CD14-positive monocyte (primary cell): ENCODE data around the gene ATP6V1G1. TPM values are rescaled to one million over a fixed set of nuclear protein-coding genes. Genes with fewer than 3 reads are reported as not detected.

Experiments used
- DNase-seq, 3 donors: peaks; one replicate each; pipeline ENCODE4 v3.0.0-alpha.2; 2011 to 2022
- H2AFZ ChIP-seq: 2 replicates; pipeline ENCODE4 v1.6.0; 2012; ENCODE audit warnings: mild to moderate bottlenecking, low read depth, low read length, inconsistent platforms; ENCODE audit not compliant: insufficient read depth, poor library complexity, severe bottlenecking
- H3K27ac ChIP-seq, 2 donors: 1 replicate in 1 of 2; 2 replicates in 1 of 2; pipeline ENCODE4 v1.5.1; 2012 to 2013; ENCODE audit warnings: low read length in 2 of 2, control low read depth in 1 of 2, inconsistent platforms in 1 of 2, low read depth in 1 of 2, mild to moderate bottlenecking in 1 of 2
- H3K27me3 ChIP-seq, 2 donors: one replicate each; pipeline versions ENCODE4 v1.6.0 to v1.6.1; 2011 to 2013; ENCODE audit warnings: low read length in 2 of 2; ENCODE audit not compliant: control insufficient read depth in 2 of 2, insufficient read depth in 2 of 2
- H3K36me3 ChIP-seq, 2 donors: replicated peaks in 1 of 2; 1 replicate in 1 of 2; 2 replicates in 1 of 2; pipeline versions ENCODE4 v1.5.1 to v1.6.1; 2012 to 2013; ENCODE audit warnings: low read length in 2 of 2, control low read depth in 1 of 2, inconsistent platforms in 1 of 2, mild to moderate bottlenecking in 1 of 2; ENCODE audit not compliant: insufficient read depth in 2 of 2, control insufficient read depth in 1 of 2
- H3K4me1 ChIP-seq, 2 donors: 1 replicate in 1 of 2; 2 replicates in 1 of 2; pipeline versions ENCODE4 v1.5.1 to v1.6.1; 2012 to 2013; ENCODE audit warnings: low read length in 2 of 2, control low read depth in 1 of 2, inconsistent platforms in 1 of 2, mild to moderate bottlenecking in 1 of 2, moderate library complexity in 1 of 2; ENCODE audit not compliant: insufficient read depth in 2 of 2, control insufficient read depth in 1 of 2
- H3K4me2 ChIP-seq: replicated peaks from 2 replicates; pipeline ENCODE3; 2012; ENCODE audit warnings: low read length, moderate library complexity, mild to moderate bottlenecking; ENCODE audit not compliant: poor library complexity, severe bottlenecking; ENCODE audit errors: extremely low read depth
- H3K4me3 ChIP-seq, 3 experiments: fragments of 200-600 bp in 1 of 3; sonication (generic) in 1 of 3; replicated peaks in 1 of 3; 1 replicate in 2 of 3; 2 replicates in 1 of 3; pipeline ENCODE4 v1.5.1; 2011 to 2013; ENCODE audit warnings: low read length in 3 of 3, mild to moderate bottlenecking in 3 of 3, control low read depth in 2 of 3, low read depth in 2 of 3, inconsistent platforms in 1 of 3, moderate library complexity in 1 of 3
- H3K79me2 ChIP-seq: 2 replicates; pipeline ENCODE4 v1.6.0; 2012; ENCODE audit warnings: mild to moderate bottlenecking, control low read depth, inconsistent platforms, low read length, moderate library complexity; ENCODE audit not compliant: insufficient read depth
- H3K9ac ChIP-seq: 2 replicates; pipeline ENCODE4 v1.6.0; 2017; ENCODE audit warnings: low read length, mild to moderate bottlenecking; ENCODE audit not compliant: insufficient read depth, poor library complexity, severe bottlenecking
- H3K9me3 ChIP-seq, 2 donors: replicated peaks in 1 of 2; 1 replicate in 1 of 2; 2 replicates in 1 of 2; pipeline versions ENCODE4 v1.5.1 to v1.6.1; 2012 to 2013; ENCODE audit warnings: low read length in 2 of 2, control low read depth in 1 of 2; ENCODE audit not compliant: control insufficient read depth in 1 of 2, insufficient read depth in 1 of 2
- H4K20me1 ChIP-seq: 2 replicates; pipeline ENCODE4 v1.6.0; 2012; ENCODE audit warnings: mild to moderate bottlenecking, low read length, control low read depth, moderate library complexity; ENCODE audit not compliant: insufficient read depth
- H3K27ac Mint-ChIP-seq, 7 donors: one replicate each; pipeline ENCODE4 v1.8.0; 2020; ENCODE audit warnings: mild to moderate bottlenecking in 7 of 7, mixed read lengths in 7 of 7, moderate library complexity in 6 of 7, inconsistent platforms in 2 of 7
- H3K27me3 Mint-ChIP-seq, 3 donors: one replicate each; pipeline ENCODE4 v1.8.0; 2021 to 2022; ENCODE audit warnings: low read depth in 3 of 3, mild to moderate bottlenecking in 3 of 3, mixed read lengths in 3 of 3, moderate library complexity in 3 of 3, inconsistent platforms in 1 of 3
- H3K36me3 Mint-ChIP-seq, 2 donors: one replicate each; pipeline ENCODE4 v1.8.0; 2020; ENCODE audit warnings: mixed read lengths in 2 of 2, inconsistent platforms in 1 of 2, mild to moderate bottlenecking in 1 of 2
- H3K4me1 Mint-ChIP-seq: one replicate; pipeline ENCODE4 v1.8.0; 2020; ENCODE audit warnings: mild to moderate bottlenecking, mixed read lengths
- H3K4me3 Mint-ChIP-seq, 2 donors: one replicate each; pipeline ENCODE4 v1.8.0; 2020; ENCODE audit warnings: mild to moderate bottlenecking in 2 of 2, mixed read lengths in 2 of 2, moderate library complexity in 1 of 2
- H3K9me3 Mint-ChIP-seq, 7 donors: one replicate each; pipeline ENCODE4 v1.8.0; 2020 to 2022; ENCODE audit warnings: mixed read lengths in 7 of 7, mild to moderate bottlenecking in 6 of 7, moderate library complexity in 6 of 7, inconsistent platforms in 2 of 7
- CTCF ChIP-seq: fragments of 200-600 bp; IDR thresholded peaks from one replicate; pipeline ENCODE4 v1.8.0; 2022; ENCODE audit warnings: antibody characterized with exemption, mild to moderate bottlenecking
- WGBS: methylation state at CpG from one replicate; pipeline ENCODE4 v1.1.5; 2013; ENCODE audit warnings: missing lambda C conversion rate; ENCODE audit not compliant: insufficient coverage; 5-methylcytosine and 5-hydroxymethylcytosine counted together
- intact Hi-C, 2 donors: fragments of 100-400 bp; cut with micrococcal nuclease; formaldehyde crosslinking; loops; one replicate each; pipeline versions ENCODE4 v1.15.0 to v1.15.1; 2023
- polyA plus RNA-seq, 3 donors: library from polyadenylated mRNA; depleted of rRNA in 1 of 3; unstranded in 2 of 3; stranded (reverse) in 1 of 3; fragments of 300-500 nt in 2 of 3; fragments of >200 nt in 1 of 3; fragmentation: Illumina TruSeq in 2 of 3; gene quantifications; 1 replicate in 2 of 3; 2 replicates in 1 of 3; pipeline ENCODE4 v1.2.3, GENCODE V29; 2012 to 2021

ATP6V1G1 gene
- polyA plus RNA-seq, 3 donors = 146 to 226 (median 214) TPM

DNA sequence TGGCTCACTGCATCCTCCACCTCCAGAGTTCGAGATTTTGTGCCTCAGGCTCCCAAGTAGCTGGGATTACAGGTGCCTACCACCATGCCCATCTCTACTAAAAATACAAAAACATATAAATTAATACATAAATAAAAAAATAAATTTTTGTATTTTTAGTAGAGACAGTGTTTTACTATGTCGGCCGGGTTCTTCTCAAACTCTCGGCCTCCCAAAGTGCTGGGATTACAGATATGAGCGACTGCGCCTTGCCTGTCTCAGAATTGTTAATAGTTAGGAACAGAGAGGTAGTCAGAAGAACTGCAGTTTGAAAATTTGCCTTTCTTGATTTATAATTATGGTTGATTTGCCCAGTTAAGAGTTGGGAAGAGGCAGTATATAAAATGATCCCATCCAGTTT lies 2.8 kb downstream of the ATP6V1G1 start:
- Histone ChIP-seq H3K27ac (no peak overlapping the region), H4K20me1 (peaks cover 61% of the 10 kb centered on the region), H3K9ac (no peak overlapping the region), H3K27me3 (no peaks in the 10 kb centered on the region), H2AFZ (no peak overlapping the region), H3K4me2 (no peak overlapping the region), H3K9me3 (no peaks in the 10 kb centered on the region), H3K4me3 (no peak overlapping the region), H3K4me1 (peaks cover 53 to 60% of the 10 kb centered on the region in 2 donors), H3K36me3 (peaks cover 25 to 28% of the 10 kb centered on the region in 2 donors), H3K79me2 (peaks cover 78% of the 10 kb centered on the region)
- H3K27me3 Mint-ChIP-seq = no peaks in the 10 kb centered on the region
- WGBS = no CpG with 5 or more reads among the region's 6 CpGs
- H3K9me3 Mint-ChIP-seq = peaks cover 0 to 5% (median 0%) of the 10 kb centered on the region in 7 donors
- H3K4me3 Mint-ChIP-seq = no peak overlapping the region
- intact Hi-C loops = loop anchor here (5.0 to 10.0 kb wide), 2 partner anchors 62 to 64 kb away; partner anchors contain the start of gene TEX53 (in 1 of the 2)
- peak overlapping the region in 3 of 7 donors; percentile 35 to 70 (median 37) for H3K27ac Mint-ChIP-seq
- H3K4me1 Mint-ChIP-seq = peaks cover 55% of the 10 kb centered on the region
- no peak for DNase-seq
- no peak for TF ChIP-seq CTCF
- peaks cover 29 to 32% of the 10 kb centered on the region in 2 donors for H3K36me3 Mint-ChIP-seq

DNA sequence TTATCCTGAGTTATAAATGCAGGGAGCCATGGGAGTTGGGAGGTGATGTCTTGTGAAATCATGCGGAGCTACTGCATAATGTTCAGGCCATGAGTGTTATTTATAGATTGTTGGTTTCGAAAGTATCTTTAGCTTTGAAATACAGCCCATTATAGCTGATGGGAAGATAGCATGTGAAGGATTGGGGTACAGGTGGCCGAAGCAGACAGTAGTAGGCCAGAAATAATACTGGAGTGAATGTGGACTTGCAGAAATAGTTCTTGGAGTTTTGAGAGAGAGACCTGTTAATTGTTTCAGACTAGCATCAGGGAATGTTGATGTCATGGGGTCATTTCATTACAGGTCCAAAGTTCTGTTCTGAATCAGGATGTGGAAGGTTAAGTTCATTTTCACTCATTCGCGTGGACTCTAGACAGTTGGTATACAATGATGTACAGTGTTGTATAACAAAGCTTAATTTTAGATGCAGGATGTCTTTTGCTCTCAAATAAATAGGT lies 3.8 kb downstream of the ATP6V1G1 start:
- Mint-ChIP-seq H3K36me3 (peaks cover 38 to 42% of the 10 kb centered on the region in 2 donors), H3K27me3 (no peaks in the 10 kb centered on the region)
- H3K9ac ChIP-seq = peak overlapping the region; percentile 11

More for the DNA sequence above, 3.8 kb downstream of the ATP6V1G1 start:
- Histone ChIP-seq H3K27me3 (no peaks in the 10 kb centered on the region), H3K4me1 (peaks cover 53 to 60% of the 10 kb centered on the region in 2 donors), H3K36me3 (peaks cover 35 to 38% of the 10 kb centered on the region in 2 donors), H3K9me3 (no peaks in the 10 kb centered on the region), H3K27ac (peak overlapping the region in 1 of 2 donors; percentile 81), H3K4me2 (peak overlapping the region; percentile 64), H3K79me2 (peaks cover 88% of the 10 kb centered on the region), H4K20me1 (peaks cover 71% of the 10 kb centered on the region), H3K4me3 (peak overlapping the region in 2 of 3 experiments; percentile 3 to 56), H2AFZ (no peak overlapping the region)
- intact Hi-C loops = loop anchor here (5.0 to 10.0 kb wide), 2 partner anchors 61 to 63 kb away; partner anchors contain the start of gene TEX53 (in 1 of the 2)
- Mint-ChIP-seq H3K4me1 (peaks cover 55% of the 10 kb centered on the region), H3K9me3 (peaks cover 0 to 7% (median 0%) of the 10 kb centered on the region in 7 donors), H3K4me3 (peak overlapping the region; percentile 52 to 68), H3K27ac (peak overlapping the region; percentile 76 to 92 (median 90))
- no peak for TF ChIP-seq CTCF
- 0% methylated on average over 3 of the region's 5 CpGs for WGBS
- peak in 1 of 3 donors; percentile 28 for DNase-seq
